Caco-2 (cell line): ENCODE results near the gene LTBP2. TPM values are rescaled to one million over a fixed set of nuclear protein-coding genes. Genes with fewer than 3 reads are reported as not detected.

Experiments
- BruUV-seq: library from RNA; stranded (reverse); fragments of 400-500 nt; replicated peaks from 2 replicates; lab custom pipeline; 2021; lab: Mats Ljungman, UMichigan
- CTCF ChIA-PET: fragments of 300-600 bp; sonication (Branson Sonifier 250); formaldehyde crosslinking; loops from one replicate; lab custom pipeline; 2022; ENCODE audit warnings: antibody characterized with exemption; lab: Charles Lee
- POLR2A ChIA-PET: fragments of 300-600 bp; sonication (Branson Sonifier 250); formaldehyde crosslinking; loops from one replicate; lab custom pipeline; 2022; ENCODE audit warnings: antibody characterized with exemption; lab: Charles Lee
- DNase-seq, 2 experiments: peaks; one replicate each; pipeline versions ENCODE4 v3.0.0 to v3.0.0-alpha.2; 2020 to 2022
- H3K27me3 ChIP-seq: replicated peaks from 2 replicates; pipeline ENCODE4 v1.6.0; 2011; ENCODE audit warnings: low read length; ENCODE audit not compliant: control insufficient read depth, insufficient read depth
- H3K36me3 ChIP-seq: 2 replicates; pipeline ENCODE4 v1.5.1; 2011; ENCODE audit warnings: low read length; ENCODE audit not compliant: control insufficient read depth, insufficient read depth
- H3K4me1 ChIP-seq: fragments of 250-450 bp; sonication (Bioruptor Pico); 2 replicates; pipeline ENCODE4 v1.5.1; 2020; ENCODE audit warnings: mild to moderate bottlenecking
- H3K4me3 ChIP-seq: 2 replicates; pipeline ENCODE4 v1.5.1; 2011; ENCODE audit warnings: low read depth, mild to moderate bottlenecking, control low read depth, low read length
- H3K9me3 ChIP-seq: fragments of 250-450 bp; sonication (Bioruptor Pico); 2 replicates; pipeline ENCODE4 v1.5.1; 2020; ENCODE audit warnings: mild to moderate bottlenecking, moderate library complexity
- H3K27ac Mint-ChIP-seq: one replicate; pipeline ENCODE4 v1.8.0; 2022; ENCODE audit warnings: mixed read lengths; ENCODE audit not compliant: unreplicated experiment
- H3K27me3 Mint-ChIP-seq: one replicate; pipeline ENCODE4 v1.8.0; 2022; ENCODE audit warnings: mixed read lengths; ENCODE audit not compliant: insufficient read depth, unreplicated experiment
- H3K36me3 Mint-ChIP-seq: one replicate; pipeline ENCODE4 v1.8.0; 2022; ENCODE audit warnings: mild to moderate bottlenecking, mixed read lengths; ENCODE audit not compliant: insufficient read depth, unreplicated experiment
- H3K4me1 Mint-ChIP-seq: one replicate; pipeline ENCODE4 v1.8.0; 2022; ENCODE audit warnings: low read depth, mixed read lengths; ENCODE audit not compliant: unreplicated experiment
- H3K4me3 Mint-ChIP-seq: one replicate; pipeline ENCODE4 v1.8.0; 2022; ENCODE audit warnings: mild to moderate bottlenecking, moderate library complexity, mixed read lengths; ENCODE audit not compliant: unreplicated experiment
- H3K9me3 Mint-ChIP-seq: one replicate; pipeline ENCODE4 v1.8.0; 2022; ENCODE audit warnings: mixed read lengths; ENCODE audit not compliant: unreplicated experiment
- intact Hi-C: fragments of 100-400 bp; cut with micrococcal nuclease; formaldehyde crosslinking; loops from one replicate; pipeline ENCODE4 v1.10.0; 2022; ENCODE audit not compliant: unreplicated experiment
- total RNA-seq: library from RNA; stranded (reverse); gene quantifications from 2 replicates; pipeline ENCODE4 v1.2.3, GENCODE V29; 2022
- TF ChIP-seq, protein P1 (sequence below), 2 experiments: fragments of 200-600 bp in 1 of 2; IDR thresholded peaks; 1 replicate in 1 of 2; 2 replicates in 1 of 2; pipeline versions ENCODE4 v1.5.1 to v1.8.0; 2011 to 2022; ENCODE audit warnings: antibody characterized with exemption in 1 of 2, control low read depth in 1 of 2, inconsistent platforms in 1 of 2, low read depth in 1 of 2, low read length in 1 of 2, mild to moderate bottlenecking in 1 of 2, moderate library complexity in 1 of 2; ENCODE audit not compliant: insufficient read depth in 1 of 2, severe bottlenecking in 1 of 2, unreplicated experiment in 1 of 2

LTBP2 gene
- total RNA-seq, 1 experiment from 2014 or later = 0.86 TPM

DNA sequence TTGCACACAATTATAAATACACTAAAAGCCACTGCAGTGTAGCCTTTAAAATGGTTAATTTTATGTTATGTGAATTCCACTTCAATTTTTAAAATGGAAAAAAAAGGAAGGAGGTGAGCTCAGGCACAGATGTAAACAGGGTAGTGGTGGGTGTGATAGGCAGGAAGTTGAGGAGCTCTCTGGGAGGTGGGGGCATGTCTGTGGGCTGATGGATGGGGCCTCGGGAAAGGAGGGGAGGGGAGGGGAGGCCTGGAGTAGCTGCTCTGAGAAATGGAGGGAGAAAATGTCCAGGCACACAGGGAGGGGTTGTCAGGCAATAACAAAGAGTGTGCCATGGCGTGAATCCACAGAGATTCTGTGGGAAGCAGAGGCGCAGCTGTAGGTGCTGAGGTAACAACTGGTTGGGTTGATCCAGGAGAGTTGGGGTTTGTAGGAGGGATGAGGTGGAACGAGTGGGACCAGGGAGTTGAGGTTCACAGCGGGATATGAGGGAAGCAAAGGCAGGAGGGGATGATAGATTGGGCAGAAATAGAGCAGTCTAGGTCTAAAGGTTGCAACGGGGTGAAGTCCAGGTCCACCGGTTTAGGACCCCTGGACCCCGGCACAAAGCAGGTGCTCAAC is 57.2 kb downstream of the LTBP2 start:
- POLR2A ChIA-PET = no interaction called here
- Mint-ChIP-seq H3K27ac (no peak overlapping the region), H3K9me3 (no peaks in the 10 kb centered on the region)

DNA sequence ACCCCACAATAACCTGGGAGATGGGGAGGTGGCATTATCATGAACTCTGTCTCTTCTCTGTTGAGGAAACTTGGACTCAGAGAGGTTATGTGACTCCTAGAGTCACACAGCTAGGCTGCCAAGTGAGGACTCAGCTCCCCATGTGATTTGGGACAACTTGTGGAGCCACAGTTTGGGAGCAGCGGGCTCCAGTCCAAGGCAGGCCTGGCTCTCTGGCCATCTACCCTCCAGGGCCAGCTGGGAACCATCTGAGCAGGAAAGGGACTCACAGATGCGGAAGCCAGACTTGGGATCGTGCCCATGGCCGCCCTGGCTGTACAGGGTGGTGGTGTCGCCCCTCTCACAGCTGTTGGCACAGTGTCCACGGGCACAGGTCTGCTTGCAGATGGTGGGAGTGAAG is 59.4 kb downstream of the LTBP2 start:
- H3K9me3 Mint-ChIP-seq = no peaks in the 10 kb centered on the region
- H3K4me1 ChIP-seq = no peaks in the 10 kb centered on the region
- no peak overlapping the region for H3K4me3 Mint-ChIP-seq
- H3K36me3 ChIP-seq = no peaks in the 10 kb centered on the region
- TF ChIP-seq, protein P1, sequence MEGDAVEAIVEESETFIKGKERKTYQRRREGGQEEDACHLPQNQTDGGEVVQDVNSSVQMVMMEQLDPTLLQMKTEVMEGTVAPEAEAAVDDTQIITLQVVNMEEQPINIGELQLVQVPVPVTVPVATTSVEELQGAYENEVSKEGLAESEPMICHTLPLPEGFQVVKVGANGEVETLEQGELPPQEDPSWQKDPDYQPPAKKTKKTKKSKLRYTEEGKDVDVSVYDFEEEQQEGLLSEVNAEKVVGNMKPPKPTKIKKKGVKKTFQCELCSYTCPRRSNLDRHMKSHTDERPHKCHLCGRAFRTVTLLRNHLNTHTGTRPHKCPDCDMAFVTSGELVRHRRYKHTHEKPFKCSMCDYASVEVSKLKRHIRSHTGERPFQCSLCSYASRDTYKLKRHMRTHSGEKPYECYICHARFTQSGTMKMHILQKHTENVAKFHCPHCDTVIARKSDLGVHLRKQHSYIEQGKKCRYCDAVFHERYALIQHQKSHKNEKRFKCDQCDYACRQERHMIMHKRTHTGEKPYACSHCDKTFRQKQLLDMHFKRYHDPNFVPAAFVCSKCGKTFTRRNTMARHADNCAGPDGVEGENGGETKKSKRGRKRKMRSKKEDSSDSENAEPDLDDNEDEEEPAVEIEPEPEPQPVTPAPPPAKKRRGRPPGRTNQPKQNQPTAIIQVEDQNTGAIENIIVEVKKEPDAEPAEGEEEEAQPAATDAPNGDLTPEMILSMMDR (IDR thresholded peaks at IDR 0.05; ENCODE audit: insufficient read depth in 1 of 2, low read depth in 1 of 2, low read length in 1 of 2, severe bottlenecking in 1 of 2, unreplicated experiment in 1 of 2) = no peak
- no TSS peak for BruUV-seq
- H3K4me1 Mint-ChIP-seq = no peaks in the 10 kb centered on the region
- H3K27ac Mint-ChIP-seq = no peak overlapping the region
- intact Hi-C loops = no loop called here
- no peak for DNase-seq
- CTCF ChIA-PET = no interaction called here
- no peaks in the 10 kb centered on the region for H3K36me3 Mint-ChIP-seq
- POLR2A ChIA-PET = no interaction called here
- peaks cover 7% of the 10 kb centered on the region for H3K27me3 Mint-ChIP-seq
- H3K27me3 ChIP-seq = no peaks in the 10 kb centered on the region
- no peak overlapping the region for H3K4me3 ChIP-seq
- H3K9me3 ChIP-seq = no peaks in the 10 kb centered on the region

More for the DNA sequence above, 57.2 kb downstream of the LTBP2 start:
- H3K4me1 ChIP-seq = no peaks in the 10 kb centered on the region
- H3K27me3 ChIP-seq = no peaks in the 10 kb centered on the region
- H3K9me3 ChIP-seq = no peaks in the 10 kb centered on the region
- TF ChIP-seq, protein P1 (IDR thresholded peaks at IDR 0.05; ENCODE audit: insufficient read depth in 1 of 2, low read depth in 1 of 2, low read length in 1 of 2, severe bottlenecking in 1 of 2, unreplicated experiment in 1 of 2) = no peak
- Mint-ChIP-seq H3K27me3 (peaks cover 7% of the 10 kb centered on the region), H3K36me3 (no peaks in the 10 kb centered on the region), H3K4me3 (no peak overlapping the region), H3K4me1 (no peaks in the 10 kb centered on the region)
- no peak for DNase-seq
- no peak overlapping the region for H3K4me3 ChIP-seq
- intact Hi-C loops = no loop called here
- BruUV-seq = no TSS peak
- H3K36me3 ChIP-seq = no peaks in the 10 kb centered on the region
- CTCF ChIA-PET = interaction anchor here (1.2 kb wide), 1 partner anchor 126 kb away, joined by 3 read pairs; no protein-coding TSS in a partner anchor

DNA sequence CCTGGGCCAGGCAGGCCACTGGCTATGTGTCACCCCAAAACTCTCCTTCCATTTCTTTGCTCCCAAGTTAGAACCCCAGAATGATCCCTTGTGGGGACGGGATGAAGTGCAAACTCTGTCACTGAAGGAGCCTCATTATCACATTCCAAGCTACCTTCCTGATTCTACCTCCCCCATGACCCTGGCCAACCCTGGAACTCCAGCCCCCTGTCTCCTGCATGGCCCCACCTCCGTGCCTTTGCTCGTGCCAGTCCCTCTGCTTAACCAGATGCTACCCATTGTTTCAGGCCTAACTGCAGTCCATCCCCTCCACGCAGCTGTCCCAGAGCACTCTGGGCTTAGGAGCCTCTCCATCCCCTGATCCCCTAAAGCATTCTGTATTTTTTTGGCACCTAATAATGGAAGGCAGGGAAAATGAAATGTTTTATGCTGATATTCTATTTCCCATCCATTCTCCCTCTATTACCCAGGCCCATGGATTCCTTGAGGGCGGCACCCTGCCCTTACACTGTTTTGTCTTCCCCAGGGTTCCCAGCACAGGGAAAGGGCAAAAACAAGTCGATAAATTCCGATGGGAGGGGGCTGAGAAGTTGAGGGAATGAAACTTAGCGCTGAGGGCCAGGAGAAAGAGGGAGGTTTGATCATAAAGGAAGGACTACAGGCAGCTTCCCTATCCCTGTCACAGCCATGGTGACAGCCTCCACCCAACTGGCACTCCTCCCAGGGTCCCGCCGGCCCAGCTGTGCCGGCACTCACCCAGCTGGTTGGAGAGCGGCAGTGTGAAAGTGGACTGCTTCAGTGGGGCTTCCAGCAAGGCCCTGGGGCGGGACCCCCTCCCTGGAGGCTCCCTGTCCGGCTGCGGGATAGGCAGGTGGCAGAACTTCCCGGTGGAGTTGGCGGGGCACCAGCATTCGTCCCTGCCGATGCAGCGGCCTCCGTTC is 60.3 kb downstream of the LTBP2 start:
- TF ChIP-seq, protein P1 (IDR thresholded peaks at IDR 0.05; ENCODE audit: insufficient read depth in 1 of 2, low read depth in 1 of 2, low read length in 1 of 2, severe bottlenecking in 1 of 2, unreplicated experiment in 1 of 2) = no peak
- no peak overlapping the region for H3K4me3 ChIP-seq
- H3K27me3 ChIP-seq = no peaks in the 10 kb centered on the region
- BruUV-seq = no TSS peak
- H3K4me3 Mint-ChIP-seq = no peak overlapping the region
- H3K9me3 ChIP-seq = no peaks in the 10 kb centered on the region
- peaks cover 7% of the 10 kb centered on the region for H3K27me3 Mint-ChIP-seq
- no peaks in the 10 kb centered on the region for H3K36me3 ChIP-seq
- H3K4me1 ChIP-seq = no peaks in the 10 kb centered on the region
- H3K27ac Mint-ChIP-seq = no peak overlapping the region
- intact Hi-C loops = no loop called here
- no peak for DNase-seq
- ChIA-PET POLR2A (no interaction called here), CTCF (no interaction called here)
- H3K9me3 Mint-ChIP-seq = no peaks in the 10 kb centered on the region
- no peaks in the 10 kb centered on the region for H3K4me1 Mint-ChIP-seq
- H3K36me3 Mint-ChIP-seq = no peaks in the 10 kb centered on the region
